ENCODE data around the gene TAF15.

TAF15 gene

GRCh38 chr17:35816723-35817122 is 7.4 kb downstream of the TAF15 start:
- in situ Hi-C loops (cut with HindIII; ENCODE audit: low sequenced_read_pairs) = no loop called here

GRCh38 chr17:35817196-35817595 is 7.9 kb downstream of the TAF15 start:
- in situ Hi-C loops (cut with HindIII; ENCODE audit: low sequenced_read_pairs) = no loop called here

- in situ Hi-C loops (cut with HindIII; ENCODE audit: low sequenced_read_pairs) = no loop called here
These were observed 10.2 kb downstream of the TAF15 start for GRCh38 chr17:35819455-35819854.

DNA sequence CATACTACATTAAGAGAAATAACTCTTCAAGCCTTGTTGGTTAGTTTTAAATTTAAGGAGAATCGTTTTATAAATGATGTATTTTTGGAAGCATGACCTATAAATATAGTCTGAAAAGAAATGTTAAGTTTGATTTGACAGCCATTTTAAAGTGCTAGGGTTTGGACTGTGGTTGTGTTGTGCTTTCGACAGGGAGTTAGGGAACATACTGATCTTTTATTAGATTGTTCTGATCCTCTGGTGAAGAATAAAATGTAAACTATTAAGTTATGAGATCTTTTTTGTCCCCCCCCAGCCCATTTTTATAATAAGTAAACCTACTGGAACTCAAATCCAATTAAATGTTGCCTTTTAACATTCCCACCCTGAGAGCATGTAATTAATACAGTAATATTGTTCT is 12.0 kb downstream of the TAF15 start:
- in situ Hi-C loops (cut with HindIII; ENCODE audit: low sequenced_read_pairs) = no loop called here

DNA sequence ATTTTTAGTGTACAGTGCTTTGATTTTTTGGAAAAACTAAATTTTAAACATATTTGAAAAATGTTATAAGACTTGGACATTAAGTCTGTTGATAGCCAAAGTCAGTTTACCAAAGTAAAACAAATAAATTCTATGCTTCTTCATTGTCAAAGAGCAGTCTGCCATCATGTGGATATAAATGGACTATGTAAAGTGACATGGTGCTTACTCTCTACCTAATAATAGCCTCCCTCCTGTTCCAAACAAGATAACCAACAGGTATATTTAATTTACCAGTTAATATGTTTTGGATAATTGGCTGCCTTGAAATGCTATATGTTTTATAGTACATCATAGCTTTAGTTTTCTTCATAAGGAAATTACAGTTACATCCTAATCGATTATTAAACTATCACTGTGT is 15.9 kb downstream of the TAF15 start:
- in situ Hi-C loops (cut with HindIII; ENCODE audit: low sequenced_read_pairs) = no loop called here

DNA sequence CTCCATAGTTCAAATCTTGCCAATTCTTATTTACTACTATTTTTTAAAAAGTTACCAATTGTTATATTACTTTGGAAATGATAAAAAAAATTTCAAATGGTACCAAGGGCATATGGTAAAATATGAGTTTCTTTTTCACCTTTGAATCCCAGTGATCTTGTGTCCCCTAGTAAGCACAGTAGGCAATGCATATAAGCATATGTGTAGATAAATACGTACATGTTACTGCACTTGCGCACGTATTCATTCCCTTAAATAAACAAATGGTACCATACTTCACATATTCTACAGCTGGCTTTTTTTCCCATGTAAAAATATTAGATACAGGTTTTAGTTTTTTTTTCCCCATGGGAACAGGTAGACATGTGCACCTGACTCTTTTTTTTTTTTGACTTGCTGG is 31.8 kb downstream of the TAF15 start:
- in situ Hi-C loops (cut with HindIII; ENCODE audit: low sequenced_read_pairs) = no loop called here

DNA sequence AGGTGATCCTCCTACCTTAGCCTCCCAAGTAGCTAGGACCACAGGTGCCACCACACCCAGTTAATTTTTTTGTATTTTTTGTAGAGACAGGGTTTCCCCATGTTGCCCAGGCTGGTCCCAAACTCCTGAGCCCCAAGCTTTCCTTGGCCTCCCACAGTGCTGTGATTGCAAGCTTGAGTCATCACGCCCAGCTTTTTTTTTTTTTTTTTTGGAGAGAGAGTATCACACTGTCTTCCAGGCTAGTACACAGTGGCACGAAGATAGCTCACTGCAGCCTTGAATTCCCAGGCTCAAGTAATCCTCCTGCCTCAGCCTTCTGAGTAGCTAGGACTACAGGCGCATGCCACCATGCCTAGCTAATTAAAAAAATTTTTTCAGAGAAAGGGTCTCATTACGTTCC is 32.2 kb downstream of the TAF15 start:
- in situ Hi-C loops (cut with HindIII; ENCODE audit: low sequenced_read_pairs) = no loop called here

- in situ Hi-C loops (cut with HindIII; ENCODE audit: low sequenced_read_pairs) = no loop called here
These were observed 33.0 kb downstream of the TAF15 start for GRCh38 chr17:35842239-35842638.

- in situ Hi-C loops (cut with HindIII; ENCODE audit: low sequenced_read_pairs) = no loop called here
These were observed 34.4 kb downstream of the TAF15 start for GRCh38 chr17:35843698-35844097.

- in situ Hi-C loops (cut with HindIII; ENCODE audit: low sequenced_read_pairs) = no loop called here
These were observed 35.3 kb downstream of the TAF15 start for GRCh38 chr17:35844547-35844946.

- in situ Hi-C loops (cut with HindIII; ENCODE audit: low sequenced_read_pairs) = no loop called here
These were observed 36.9 kb downstream of the TAF15 start for GRCh38 chr17:35846055-35846809.

DNA sequence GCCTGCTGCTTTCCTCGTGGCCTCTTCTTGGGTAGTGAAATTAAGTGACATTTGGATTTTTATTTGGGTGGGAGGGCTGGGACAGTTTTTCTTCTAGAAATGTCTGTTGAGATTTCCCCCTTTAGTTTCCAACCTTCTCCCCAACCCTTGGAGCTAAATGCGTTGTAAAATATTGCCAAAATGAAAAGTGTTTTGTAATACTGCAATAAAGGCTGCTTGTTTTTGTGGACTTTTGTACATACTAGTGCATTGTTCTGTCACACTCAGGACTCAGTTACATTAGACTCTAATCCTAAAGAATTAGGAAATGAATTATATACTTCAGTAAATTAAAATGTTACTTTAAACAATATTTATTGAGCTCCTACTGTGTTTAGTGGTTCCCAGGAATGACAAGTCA is 37.7 kb downstream of the TAF15 start:
- in situ Hi-C loops (cut with HindIII; ENCODE audit: low sequenced_read_pairs) = no loop called here

- in situ Hi-C loops (cut with HindIII; ENCODE audit: low sequenced_read_pairs) = no loop called here
These were observed 38.5 kb downstream of the TAF15 start for GRCh38 chr17:35847633-35848373.

DNA sequence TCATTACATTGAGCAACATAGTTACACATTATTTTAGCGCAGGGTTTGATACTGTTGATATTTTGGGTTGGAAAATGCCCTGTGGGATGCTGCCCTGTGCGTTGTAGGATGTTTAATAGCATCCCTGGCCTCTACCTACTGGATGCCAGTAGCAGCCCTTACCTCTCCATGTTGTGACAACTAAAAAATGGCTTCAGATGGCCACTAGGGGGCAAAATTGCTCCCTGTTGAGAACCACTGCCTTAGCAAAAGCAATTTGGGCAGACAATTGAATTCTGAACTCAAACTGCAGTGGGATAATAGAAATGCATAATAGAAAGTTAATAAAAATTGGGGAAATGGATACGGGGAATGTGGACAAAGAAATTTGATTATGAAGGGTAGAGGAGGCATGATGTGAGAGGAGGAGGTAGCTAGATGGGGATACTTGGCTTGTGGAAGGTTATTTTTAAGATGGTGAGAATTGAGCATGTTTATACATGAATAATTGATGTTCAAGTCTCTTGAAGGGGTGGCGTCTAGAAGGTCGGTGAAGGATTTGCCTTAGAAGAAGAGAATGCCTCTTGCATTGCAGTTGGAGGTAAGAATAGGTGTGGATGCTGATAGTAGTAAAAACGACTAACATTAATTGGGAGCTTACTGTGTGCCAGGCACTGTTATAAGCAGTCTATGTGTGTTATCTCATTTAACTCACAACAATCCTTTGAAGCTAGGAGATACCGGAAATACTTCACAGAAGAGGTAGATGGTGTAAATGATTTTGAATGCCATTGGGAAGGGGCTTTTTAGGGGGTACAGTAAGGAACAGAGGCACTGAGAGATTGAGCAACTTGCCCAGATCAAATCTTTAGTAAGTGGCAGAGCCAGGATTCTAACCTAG is 40.4 kb downstream of the TAF15 start:
- in situ Hi-C loops (cut with HindIII; ENCODE audit: low sequenced_read_pairs) = loop anchor here (25.0 kb wide), 1 partner anchor 638 kb away; the partner anchor contains the start of gene ZNHIT3

DNA sequence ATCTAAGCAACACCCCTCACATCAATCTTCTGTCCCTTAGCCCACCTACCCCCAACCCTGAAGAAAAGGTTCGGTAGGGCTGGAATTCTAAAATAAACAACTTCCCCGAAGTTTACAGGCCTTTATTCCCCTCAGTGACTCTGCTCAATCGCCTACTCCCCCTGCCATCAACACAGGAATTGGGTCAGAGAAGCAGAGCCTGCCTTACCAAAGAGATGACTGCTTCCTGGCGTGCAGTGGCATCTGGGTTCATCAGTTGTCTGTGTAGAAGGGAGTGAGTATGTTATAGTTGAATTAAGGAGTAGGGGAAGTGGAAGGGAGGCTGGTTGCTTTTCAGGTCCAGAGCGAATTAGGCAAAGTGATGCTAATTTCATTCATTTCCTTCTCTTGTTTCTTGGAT is 46.7 kb downstream of the TAF15 start:
- in situ Hi-C loops (cut with HindIII; ENCODE audit: low sequenced_read_pairs) = loop anchor here (25.0 kb wide), 1 partner anchor 631 kb away; the partner anchor contains the start of gene ZNHIT3

GRCh38 chr17:35856603-35857002 is 47.3 kb downstream of the TAF15 start:
- in situ Hi-C loops (cut with HindIII; ENCODE audit: low sequenced_read_pairs) = loop anchor here (25.0 kb wide), 1 partner anchor 631 kb away; the partner anchor contains the start of gene ZNHIT3

DNA sequence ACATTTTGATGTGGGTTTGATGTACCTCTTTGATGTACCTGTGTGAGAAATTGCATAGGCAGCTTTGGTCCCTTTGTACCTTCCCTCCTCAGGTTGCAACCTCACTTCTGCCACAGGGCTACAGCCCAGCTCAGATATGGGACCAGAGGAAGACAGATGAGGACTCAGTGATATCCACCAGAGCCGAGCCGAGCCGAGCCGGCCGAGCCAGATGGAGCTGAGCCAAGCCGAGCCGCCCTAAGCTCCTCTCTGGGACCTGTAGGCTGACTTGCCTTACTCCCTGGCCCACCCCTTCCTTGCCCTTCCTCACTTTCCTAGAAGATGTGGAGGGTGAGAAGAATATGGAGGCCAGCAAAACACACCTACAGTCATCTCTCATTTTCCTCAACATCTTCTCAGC is 55.6 kb downstream of the TAF15 start:
- in situ Hi-C loops (cut with HindIII; ENCODE audit: low sequenced_read_pairs) = loop anchor here (25.0 kb wide), 1 partner anchor 622 kb away; the partner anchor contains the start of gene ZNHIT3

DNA sequence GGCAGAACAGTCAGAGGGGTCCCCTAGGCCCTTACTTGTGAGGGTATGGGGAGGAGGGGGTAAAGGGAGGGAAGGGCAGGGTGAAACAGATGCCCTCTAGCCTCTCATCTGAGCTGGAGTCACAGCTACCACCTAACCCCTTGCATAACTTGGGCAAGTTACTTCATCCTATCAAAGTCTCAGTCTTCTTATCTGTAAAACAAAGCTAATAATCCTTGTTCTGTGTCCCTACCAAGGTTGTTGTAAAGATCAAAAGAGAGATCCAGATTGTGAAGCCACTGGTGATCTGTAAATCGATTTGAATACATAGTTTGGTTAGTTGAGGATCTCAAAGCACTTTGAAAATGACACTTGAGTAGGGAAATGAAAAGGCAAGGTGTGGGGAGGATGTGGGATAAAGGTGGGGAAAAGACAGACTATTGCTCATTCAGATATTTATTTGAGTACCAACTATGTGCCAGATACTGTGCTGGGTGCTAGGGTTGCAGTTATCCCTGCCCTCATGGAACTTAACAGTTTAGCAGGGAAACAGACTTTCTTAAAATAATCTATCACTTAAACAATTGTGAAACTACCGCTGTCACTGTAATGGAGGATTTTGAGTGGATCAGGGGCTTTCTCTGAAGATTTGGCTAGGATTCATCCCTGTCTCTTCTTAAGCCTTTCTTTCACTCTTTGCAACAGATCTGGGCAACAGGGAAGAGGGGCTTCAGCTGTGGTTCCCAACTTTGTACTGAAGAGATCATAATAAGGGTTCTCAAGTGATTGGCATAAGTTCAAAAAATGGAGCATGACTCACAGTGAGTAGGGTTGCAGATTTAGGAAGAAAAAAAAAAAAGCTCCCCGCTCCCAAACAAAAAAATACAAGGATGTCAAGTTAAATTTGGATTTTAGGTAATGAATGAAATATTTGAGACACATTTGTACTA is 56.4 kb downstream of the TAF15 start:
- in situ Hi-C loops (cut with HindIII; ENCODE audit: low sequenced_read_pairs) = loop anchor here (25.0 kb wide), 1 partner anchor 622 kb away; the partner anchor contains the start of gene ZNHIT3

- in situ Hi-C loops (cut with HindIII; ENCODE audit: low sequenced_read_pairs) = loop anchor here (25.0 kb wide), 1 partner anchor 621 kb away; the partner anchor contains the start of gene ZNHIT3
These were observed 57.2 kb downstream of the TAF15 start for GRCh38 chr17:35866341-35866950.
